Kidney epithelial cell (primary cell): ENCODE results near the gene HOXB1. TPM values are rescaled to one million over a fixed set of nuclear protein-coding genes. Genes with fewer than 3 reads are reported as not detected.
"Not testable (repeated sequence)": the region's sequence is repeated elsewhere in the genome, so short reads cannot be mapped to it uniquely, and the experiment has no call there.

Experiments
- DNase-seq: peaks from one replicate; pipeline ENCODE4 v3.0.0-alpha.2; 2010; ENCODE audit warnings: low read depth
- H3K27me3 ChIP-seq: 2 replicates; pipeline ENCODE4 v1.6.0; 2011; ENCODE audit warnings: low read length; ENCODE audit not compliant: control insufficient read depth, insufficient read depth
- H3K36me3 ChIP-seq: 2 replicates; pipeline ENCODE4 v1.5.1; 2011; ENCODE audit warnings: low read length; ENCODE audit not compliant: control insufficient read depth, insufficient read depth
- H3K4me3 ChIP-seq: 2 replicates; pipeline ENCODE4 v1.5.1; 2011; ENCODE audit warnings: low read depth, mild to moderate bottlenecking, control low read depth, low read length
- CTCF ChIP-seq: IDR thresholded peaks from 2 replicates; pipeline ENCODE4 v1.5.1; 2011; ENCODE audit warnings: mild to moderate bottlenecking, moderate library complexity, low read length, control low read depth, inconsistent platforms; ENCODE audit not compliant: insufficient read depth, poor library complexity, severe bottlenecking
- total RNA-seq: library from RNA; depleted of rRNA; stranded (reverse); fragments of >200 nt; gene quantifications from 2 replicates; pipeline ENCODE4 v1.2.3, GENCODE V29; 2015

Gene HOXB1
- total RNA-seq, 1 donor from 2014 or later, result not detected

- Histone ChIP-seq H3K36me3 (no peaks in the 10 kb centered on the region), H3K27me3 (no peaks in the 10 kb centered on the region), H3K4me3 (no peak overlapping the region)
- no peak for TF ChIP-seq CTCF
- no peak for DNase-seq
Observed at GRCh38 chr17:48510381-48510760, 20.4 kb downstream of the HOXB1 start.

- H3K4me3 ChIP-seq, H3K36me3 ChIP-seq, H3K27me3 ChIP-seq, DNase-seq: not testable (repeated sequence)
Observed at GRCh38 chr17:48509708-48510107, 21.1 kb downstream of the HOXB1 start.

GRCh38 chr17:48506246-48506645 is 24.6 kb downstream of the HOXB1 start:
- no peak for DNase-seq
- Histone ChIP-seq H3K27me3 (no peaks in the 10 kb centered on the region), H3K36me3 (no peaks in the 10 kb centered on the region), H3K4me3 (no peak overlapping the region)
- peak; percentile 8 for TF ChIP-seq CTCF

GRCh38 chr17:48505788-48506187 is 25.0 kb downstream of the HOXB1 start:
- no peaks in the 10 kb centered on the region for H3K36me3 ChIP-seq
- H3K27me3 ChIP-seq, result no peaks in the 10 kb centered on the region
- DNase-seq, result peak; percentile 83
- no peak for TF ChIP-seq CTCF
- H3K4me3 ChIP-seq, result no peak overlapping the region

- TF ChIP-seq CTCF, result no peak
- no peaks in the 10 kb centered on the region for H3K27me3 ChIP-seq
Observed at GRCh38 chr17:48504953-48505352, 25.9 kb downstream of the HOXB1 start.

GRCh38 chr17:48503747-48504146 is 27.1 kb downstream of the HOXB1 start:
- no peak for TF ChIP-seq CTCF
- Histone ChIP-seq H3K4me3 (no peak overlapping the region), H3K27me3 (no peaks in the 10 kb centered on the region), H3K36me3 (no peaks in the 10 kb centered on the region)
- DNase-seq, result no peak

More at GRCh38 chr17:48504953-48505352, 25.9 kb downstream of the HOXB1 start:
- H3K4me3 ChIP-seq, result no peak overlapping the region
- no peaks in the 10 kb centered on the region for H3K36me3 ChIP-seq
- DNase-seq, result no peak
